ENCODE measurements around the gene TLE6. TPM values are rescaled to one million over a fixed set of nuclear protein-coding genes. Genes with fewer than 3 reads are reported as not detected.

The TLE6 gene
- total RNA-seq, 1 donor from 2014 or later: 21.0 TPM

DNA sequence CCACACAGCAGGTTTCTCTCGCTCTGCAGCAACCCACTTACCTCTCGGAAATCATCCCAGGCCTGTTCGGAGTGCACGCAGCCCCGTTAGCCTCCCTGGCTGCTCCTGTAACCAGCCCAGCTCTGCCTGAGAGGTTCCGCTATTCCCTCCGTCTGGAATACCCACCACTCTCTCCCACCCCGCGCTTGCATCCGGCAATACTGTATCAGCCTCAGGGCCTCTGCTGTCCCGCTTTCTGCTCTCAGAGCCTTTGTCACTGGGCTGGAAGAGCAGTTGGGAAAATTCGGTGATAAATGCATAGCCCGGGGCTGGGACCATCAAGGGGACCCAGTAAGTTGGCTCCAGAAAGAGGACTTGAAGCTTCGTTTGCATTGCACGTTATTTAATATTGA is 759 bp upstream of the TLE6 start:
- H3K36me3 Mint-ChIP-seq (ENCODE audit: insufficient read depth): no peaks in the 10 kb centered on the region
- no peak for DNase-seq (ENCODE audit: low spot score, unreplicated experiment)

DNA sequence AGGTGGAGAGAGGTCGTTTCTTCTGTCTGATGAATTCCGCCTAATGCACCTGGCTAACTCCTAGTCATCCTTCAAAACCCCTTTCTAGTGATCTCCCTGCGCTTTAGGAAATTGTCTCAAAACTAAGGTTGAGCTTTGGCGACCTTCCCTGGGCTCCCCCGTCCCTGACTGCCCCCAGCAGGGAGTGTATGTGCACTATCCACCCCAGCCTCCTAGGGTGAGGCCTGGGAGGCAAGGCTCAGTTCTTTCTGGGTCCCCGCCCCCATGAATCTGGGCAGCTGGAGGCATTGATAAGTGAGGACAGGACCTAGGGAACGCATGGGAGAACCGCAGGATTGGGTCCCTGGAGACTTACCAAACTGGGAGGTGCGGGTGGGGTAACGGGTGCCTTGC is 378 bp downstream of the TLE6 start:
- DNase-seq (ENCODE audit: low spot score, unreplicated experiment): no peak
- Mint-ChIP-seq H3K36me3 (ENCODE audit: insufficient read depth) (no peaks in the 10 kb centered on the region), H3K27ac (peak overlapping the region; percentile 90), H3K4me1 (ENCODE audit: low read depth) (peaks cover 20% of the 10 kb centered on the region), H3K9me3 (ENCODE audit: low read depth) (no peaks in the 10 kb centered on the region), H3K4me3 (ENCODE audit: low read depth) (peak overlapping the region; percentile 76), H3K27me3 (no peaks in the 10 kb centered on the region)
- TF ChIP-seq, protein P1, sequence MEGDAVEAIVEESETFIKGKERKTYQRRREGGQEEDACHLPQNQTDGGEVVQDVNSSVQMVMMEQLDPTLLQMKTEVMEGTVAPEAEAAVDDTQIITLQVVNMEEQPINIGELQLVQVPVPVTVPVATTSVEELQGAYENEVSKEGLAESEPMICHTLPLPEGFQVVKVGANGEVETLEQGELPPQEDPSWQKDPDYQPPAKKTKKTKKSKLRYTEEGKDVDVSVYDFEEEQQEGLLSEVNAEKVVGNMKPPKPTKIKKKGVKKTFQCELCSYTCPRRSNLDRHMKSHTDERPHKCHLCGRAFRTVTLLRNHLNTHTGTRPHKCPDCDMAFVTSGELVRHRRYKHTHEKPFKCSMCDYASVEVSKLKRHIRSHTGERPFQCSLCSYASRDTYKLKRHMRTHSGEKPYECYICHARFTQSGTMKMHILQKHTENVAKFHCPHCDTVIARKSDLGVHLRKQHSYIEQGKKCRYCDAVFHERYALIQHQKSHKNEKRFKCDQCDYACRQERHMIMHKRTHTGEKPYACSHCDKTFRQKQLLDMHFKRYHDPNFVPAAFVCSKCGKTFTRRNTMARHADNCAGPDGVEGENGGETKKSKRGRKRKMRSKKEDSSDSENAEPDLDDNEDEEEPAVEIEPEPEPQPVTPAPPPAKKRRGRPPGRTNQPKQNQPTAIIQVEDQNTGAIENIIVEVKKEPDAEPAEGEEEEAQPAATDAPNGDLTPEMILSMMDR (IDR thresholded peaks at IDR 0.05; ENCODE audit: unreplicated experiment): no peak

More for the DNA sequence above, 759 bp upstream of the TLE6 start:
- no peaks in the 10 kb centered on the region for H3K9me3 Mint-ChIP-seq (ENCODE audit: low read depth)
- H3K4me3 Mint-ChIP-seq (ENCODE audit: low read depth): peak overlapping the region; percentile 76
- peak overlapping the region; percentile 90 for H3K27ac Mint-ChIP-seq
- H3K27me3 Mint-ChIP-seq: no peaks in the 10 kb centered on the region
- H3K4me1 Mint-ChIP-seq (ENCODE audit: low read depth): peaks cover 17% of the 10 kb centered on the region
- TF ChIP-seq, protein P1 (IDR thresholded peaks at IDR 0.05; ENCODE audit: unreplicated experiment): no peak

GRCh38 chr19:2978166-2978767 is 903 bp downstream of the TLE6 start:
- Mint-ChIP-seq H3K9me3 (ENCODE audit: low read depth) (no peaks in the 10 kb centered on the region), H3K4me1 (ENCODE audit: low read depth) (peaks cover 23% of the 10 kb centered on the region), H3K36me3 (ENCODE audit: insufficient read depth) (no peaks in the 10 kb centered on the region), H3K27ac (no peak overlapping the region), H3K27me3 (no peaks in the 10 kb centered on the region), H3K4me3 (ENCODE audit: low read depth) (no peak overlapping the region)
- DNase-seq (ENCODE audit: low spot score, unreplicated experiment): no peak
- TF ChIP-seq, protein P1 (IDR thresholded peaks at IDR 0.05; ENCODE audit: unreplicated experiment): no peak

DNA sequence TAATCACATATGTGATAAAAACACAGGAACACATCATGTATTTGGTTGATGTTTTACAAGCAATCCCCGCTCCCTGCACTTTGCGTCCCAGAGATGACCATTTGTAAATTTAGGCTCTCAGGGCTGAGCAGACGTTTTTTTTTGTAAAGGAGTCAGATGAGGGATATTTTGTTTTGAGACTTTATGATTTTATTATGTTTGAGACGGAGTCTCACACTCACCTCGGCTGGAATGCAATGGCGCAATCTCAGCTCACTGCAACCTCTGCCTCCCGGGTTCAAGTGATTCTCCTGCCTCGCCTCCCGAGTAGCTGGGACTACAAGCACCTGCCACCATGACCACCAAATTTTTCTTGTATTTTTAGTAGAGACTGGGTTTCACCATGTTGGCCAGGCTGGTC is 1.4 kb downstream of the TLE6 start:
- Mint-ChIP-seq H3K4me1 (ENCODE audit: low read depth) (peaks cover 27% of the 10 kb centered on the region), H3K4me3 (ENCODE audit: low read depth) (no peak overlapping the region), H3K9me3 (ENCODE audit: low read depth) (no peaks in the 10 kb centered on the region), H3K27ac (no peak overlapping the region), H3K27me3 (no peaks in the 10 kb centered on the region), H3K36me3 (ENCODE audit: insufficient read depth) (no peaks in the 10 kb centered on the region)
- TF ChIP-seq, protein P1 (IDR thresholded peaks at IDR 0.05; ENCODE audit: unreplicated experiment): no peak
- DNase-seq (ENCODE audit: low spot score, unreplicated experiment): no peak

DNA sequence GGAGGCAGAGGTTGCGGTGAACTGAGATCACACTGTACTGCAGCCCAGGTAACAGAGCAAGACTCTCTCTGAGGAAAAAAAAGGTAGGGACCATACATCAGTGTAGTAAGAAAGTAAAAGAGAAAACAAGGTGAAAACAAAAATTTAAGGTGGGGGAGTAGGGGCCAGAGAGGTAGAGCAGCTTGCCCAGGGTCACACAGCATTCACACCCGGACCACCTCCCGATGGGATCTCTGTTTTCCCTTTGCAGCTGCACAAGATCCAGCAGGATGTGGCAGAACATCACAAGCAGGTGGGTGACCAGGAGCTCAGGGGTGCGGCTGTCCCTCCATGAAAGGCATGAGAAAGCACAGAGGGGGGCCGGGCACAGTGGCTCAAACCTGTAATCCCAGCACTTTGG is 4.5 kb downstream of the TLE6 start:
- H3K27ac Mint-ChIP-seq: peak overlapping the region; percentile 87
- no peaks in the 10 kb centered on the region for H3K27me3 Mint-ChIP-seq

More for the DNA sequence above, 4.5 kb downstream of the TLE6 start:
- Mint-ChIP-seq H3K9me3 (ENCODE audit: low read depth) (no peaks in the 10 kb centered on the region), H3K4me3 (ENCODE audit: low read depth) (no peak overlapping the region), H3K36me3 (ENCODE audit: insufficient read depth) (no peaks in the 10 kb centered on the region), H3K4me1 (ENCODE audit: low read depth) (peaks cover 27% of the 10 kb centered on the region)
- TF ChIP-seq, protein P1 (IDR thresholded peaks at IDR 0.05; ENCODE audit: unreplicated experiment): no peak
- no peak for DNase-seq (ENCODE audit: low spot score, unreplicated experiment)
